DND-41 (cell line): ENCODE data around the gene TMEM9.

Source experiments
- ATAC-seq: fragments of 200-7000 bp; cut with Tn5 transposase; 3 replicates; pipeline ENCODE4 v1.9.1; 2021; ENCODE audit warnings: low read depth; ENCODE audit not compliant: insufficient read depth
- DNase-seq: peaks from one replicate; pipeline ENCODE4 v3.0.0-alpha.2; 2020
- H2AFZ ChIP-seq: 2 replicates; pipeline ENCODE4 v1.6.0; 2012; ENCODE audit warnings: low read depth, low read length
- H3K27ac ChIP-seq: 2 replicates; pipeline ENCODE4 v1.5.1; 2012; ENCODE audit warnings: low read length, inconsistent platforms
- H3K27me3 ChIP-seq: fragments of 200-600 bp; sonication (generic); 2 replicates; pipeline ENCODE4 v1.6.0; 2012; ENCODE audit warnings: low read length, mild to moderate bottlenecking, inconsistent platforms; ENCODE audit not compliant: insufficient read depth, poor library complexity
- H3K36me3 ChIP-seq: 2 replicates; pipeline ENCODE4 v1.5.1; 2012; ENCODE audit warnings: low read length, inconsistent platforms; ENCODE audit not compliant: insufficient read depth
- H3K4me1 ChIP-seq: 2 replicates; pipeline ENCODE4 v1.5.1; 2012; ENCODE audit warnings: mild to moderate bottlenecking, low read length; ENCODE audit not compliant: insufficient read depth
- H3K4me2 ChIP-seq: 2 replicates; pipeline ENCODE4 v1.6.0; 2012; ENCODE audit warnings: mild to moderate bottlenecking, moderate library complexity, low read length, inconsistent platforms; ENCODE audit not compliant: insufficient read depth
- H3K4me3 ChIP-seq, 2 experiments: fragments of 200-600 bp in 1 of 2; shearing (Covaris generic) in 1 of 2; 2 replicates each; pipeline ENCODE4 v1.5.1; 2012 to 2016; ENCODE audit warnings: inconsistent platforms in 2 of 2, low read length in 2 of 2, mild to moderate bottlenecking in 2 of 2, low read depth in 1 of 2, moderate library complexity in 1 of 2
- H3K79me2 ChIP-seq: 2 replicates; pipeline ENCODE4 v1.6.0; 2012; ENCODE audit warnings: low read length, inconsistent platforms; ENCODE audit not compliant: insufficient read depth
- H3K9ac ChIP-seq: 2 replicates; pipeline ENCODE4 v1.6.0; 2012; ENCODE audit warnings: low read depth, mild to moderate bottlenecking, inconsistent platforms, low read length, moderate library complexity
- H3K9me3 ChIP-seq: 2 replicates; pipeline ENCODE4 v1.5.1; 2012; ENCODE audit warnings: low read length, moderate library complexity, mild to moderate bottlenecking, inconsistent platforms; ENCODE audit not compliant: insufficient read depth, severe bottlenecking
- H4K20me1 ChIP-seq: 2 replicates; pipeline ENCODE4 v1.6.0; 2012; ENCODE audit warnings: low read length; ENCODE audit not compliant: insufficient read depth
- EZH2 ChIP-seq: IDR thresholded peaks from 3 replicates; pipeline ENCODE4 v1.6.1; 2012; ENCODE audit warnings: borderline replicate concordance, low read depth, mild to moderate bottlenecking, moderate library complexity, low read length, inconsistent platforms; ENCODE audit not compliant: severe bottlenecking
- TF ChIP-seq, protein P1 (sequence below): IDR thresholded peaks from 2 replicates; pipeline ENCODE4 v1.5.1; 2012; ENCODE audit warnings: borderline replicate concordance, low read length, moderate library complexity, mild to moderate bottlenecking; ENCODE audit not compliant: poor library complexity, severe bottlenecking; ENCODE audit errors: extremely low read depth

TMEM9 gene

DNA sequence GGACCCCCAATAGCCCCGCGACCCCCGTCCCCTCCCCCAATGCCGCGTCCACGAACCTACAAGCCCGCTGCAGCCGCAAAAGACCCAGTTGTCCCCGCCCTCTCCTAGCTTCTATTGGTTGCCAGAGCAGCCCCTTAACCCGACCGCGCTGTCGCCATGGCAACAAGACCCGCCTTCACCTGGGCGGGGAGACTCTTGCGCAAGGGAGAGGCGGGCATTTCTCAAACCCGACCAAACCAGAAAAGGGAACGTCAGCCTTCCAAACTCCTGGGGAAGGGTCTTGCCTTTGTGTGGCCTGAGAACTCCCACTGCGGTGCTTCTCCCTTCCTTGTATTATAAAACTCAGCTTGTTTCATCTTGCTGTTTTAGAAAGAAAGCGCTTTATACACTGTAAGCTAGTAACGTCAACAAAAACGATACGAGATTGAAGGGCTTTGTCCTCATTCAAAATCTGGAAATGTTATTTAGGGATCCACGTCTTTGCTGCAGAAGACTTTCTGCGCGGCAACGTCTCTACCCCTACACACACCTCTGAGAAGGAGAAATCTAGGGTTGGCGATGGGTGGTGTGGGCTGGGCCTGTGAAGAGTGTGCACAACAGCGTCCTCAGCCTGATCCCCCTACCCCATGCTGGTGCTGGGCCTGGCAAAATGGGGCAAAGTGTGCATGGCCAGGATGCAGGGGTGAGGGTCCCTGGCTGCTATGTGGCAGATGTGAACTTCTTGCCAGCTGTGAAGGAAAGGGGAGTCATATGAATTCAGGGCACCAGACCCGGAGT is at the start of gene TMEM9:
TMEM9 (minus strand) TSS at position 86 of the 777 bp plus-strand sequence. CDS start 551 bp downstream, outside the sequence.
- H3K9ac ChIP-seq: peak within 1 kb of the TSS; percentile 72
- DNase-seq: peak; percentile 97
- H3K4me1 ChIP-seq: peaks cover 22% of the 10 kb centered on the region
- peak within 1 kb of the TSS; percentile 84 for H3K4me2 ChIP-seq
- peaks cover 27% of the 10 kb centered on the region for H3K36me3 ChIP-seq
- no peaks in the 10 kb centered on the region for H4K20me1 ChIP-seq
- H2AFZ ChIP-seq: peak within 1 kb of the TSS; percentile 93
- no peaks in the 10 kb centered on the region for H3K9me3 ChIP-seq
- H3K79me2 ChIP-seq: peaks cover 7% of the 10 kb centered on the region
- peaks cover 4% of the 10 kb centered on the region for H3K27me3 ChIP-seq
- TF ChIP-seq EZH2: no peak
- TF ChIP-seq, protein P1, sequence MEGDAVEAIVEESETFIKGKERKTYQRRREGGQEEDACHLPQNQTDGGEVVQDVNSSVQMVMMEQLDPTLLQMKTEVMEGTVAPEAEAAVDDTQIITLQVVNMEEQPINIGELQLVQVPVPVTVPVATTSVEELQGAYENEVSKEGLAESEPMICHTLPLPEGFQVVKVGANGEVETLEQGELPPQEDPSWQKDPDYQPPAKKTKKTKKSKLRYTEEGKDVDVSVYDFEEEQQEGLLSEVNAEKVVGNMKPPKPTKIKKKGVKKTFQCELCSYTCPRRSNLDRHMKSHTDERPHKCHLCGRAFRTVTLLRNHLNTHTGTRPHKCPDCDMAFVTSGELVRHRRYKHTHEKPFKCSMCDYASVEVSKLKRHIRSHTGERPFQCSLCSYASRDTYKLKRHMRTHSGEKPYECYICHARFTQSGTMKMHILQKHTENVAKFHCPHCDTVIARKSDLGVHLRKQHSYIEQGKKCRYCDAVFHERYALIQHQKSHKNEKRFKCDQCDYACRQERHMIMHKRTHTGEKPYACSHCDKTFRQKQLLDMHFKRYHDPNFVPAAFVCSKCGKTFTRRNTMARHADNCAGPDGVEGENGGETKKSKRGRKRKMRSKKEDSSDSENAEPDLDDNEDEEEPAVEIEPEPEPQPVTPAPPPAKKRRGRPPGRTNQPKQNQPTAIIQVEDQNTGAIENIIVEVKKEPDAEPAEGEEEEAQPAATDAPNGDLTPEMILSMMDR: no peak
- H3K4me3 ChIP-seq: peak within 1 kb of the TSS; percentile 48 to 84; a peak in 3 of 4 replicates
- peak; percentile 96 for ATAC-seq
- H3K27ac ChIP-seq: peak within 1 kb of the TSS; percentile 68

DNA sequence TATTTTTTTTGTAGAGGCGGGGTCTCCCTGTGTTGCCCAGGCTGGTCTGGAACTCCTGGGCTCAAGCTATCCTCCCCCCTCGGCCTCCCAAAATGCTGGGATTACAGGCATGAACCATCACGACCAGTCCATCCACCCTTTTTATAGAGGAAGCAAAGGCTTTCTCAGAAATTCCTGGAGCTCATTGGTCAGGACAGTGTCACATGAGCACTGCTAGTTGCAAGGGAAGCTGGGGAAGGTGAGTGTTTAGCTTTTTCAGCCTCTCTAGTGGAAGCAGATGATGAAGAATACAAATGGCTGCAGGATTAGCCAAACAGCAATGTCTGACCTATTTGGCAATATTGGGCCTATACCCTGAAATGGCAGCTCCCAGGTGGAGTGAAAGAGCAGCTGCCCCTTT is 44.3 kb upstream of the TMEM9 start:
- TF ChIP-seq, protein P1: no peak
- TF ChIP-seq EZH2: no peak
- H2AFZ ChIP-seq: no peak overlapping the region
- H3K4me2 ChIP-seq: no peak overlapping the region
- H3K27ac ChIP-seq: no peak overlapping the region
- no peak overlapping the region for H3K4me3 ChIP-seq
- H3K79me2 ChIP-seq: no peaks in the 10 kb centered on the region
- ATAC-seq (no peak), DNase-seq (no peak)
- H3K4me1 ChIP-seq: no peaks in the 10 kb centered on the region
- peaks cover 10% of the 10 kb centered on the region for H3K27me3 ChIP-seq
- H3K9ac ChIP-seq: no peak overlapping the region
- no peaks in the 10 kb centered on the region for H3K9me3 ChIP-seq
- no peaks in the 10 kb centered on the region for H3K36me3 ChIP-seq
- H4K20me1 ChIP-seq: no peaks in the 10 kb centered on the region

DNA sequence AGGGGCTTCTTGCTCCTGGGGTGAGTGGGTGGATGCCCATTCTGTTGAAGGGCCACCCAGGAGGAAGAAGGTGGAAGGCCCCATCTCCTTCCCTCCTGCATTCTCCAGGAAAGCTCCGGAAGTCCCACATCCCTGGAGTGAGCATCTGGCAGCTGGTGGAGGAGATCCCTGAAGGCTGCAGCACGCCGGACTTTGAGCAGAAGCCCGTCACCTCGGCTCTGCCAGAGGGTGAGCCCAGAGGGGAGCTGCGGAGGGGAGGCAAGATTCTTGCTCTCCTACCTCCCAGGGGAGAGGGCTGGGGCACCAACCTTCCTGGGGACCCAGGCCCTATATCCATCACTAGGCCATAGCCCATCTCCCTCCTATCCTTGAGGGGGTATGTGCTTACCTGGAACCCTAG is 39.8 kb upstream of the TMEM9 start:
- H3K27ac ChIP-seq: no peak overlapping the region
- ATAC-seq: no peak
- H3K9ac ChIP-seq: no peak overlapping the region
- H3K4me3 ChIP-seq: no peak overlapping the region
- no peak overlapping the region for H3K4me2 ChIP-seq
- H3K27me3 ChIP-seq: peaks cover 13% of the 10 kb centered on the region
- peaks cover 4% of the 10 kb centered on the region; the same call in 1 of the 2 replicates for H4K20me1 ChIP-seq
- no peak for DNase-seq
- H2AFZ ChIP-seq: no peak overlapping the region
- no peaks in the 10 kb centered on the region for H3K79me2 ChIP-seq
- H3K9me3 ChIP-seq: no peaks in the 10 kb centered on the region
- H3K36me3 ChIP-seq: no peaks in the 10 kb centered on the region
- no peak for TF ChIP-seq EZH2
- TF ChIP-seq, protein P1: no peak
- no peaks in the 10 kb centered on the region for H3K4me1 ChIP-seq
